Fibroblast of pulmonary artery (primary cell): ENCODE results near the gene XCL2.

Source experiments
- DNase-seq: peaks from one replicate; pipeline ENCODE4 v3.0.0-alpha.2; 2010; ENCODE audit warnings: low read depth
- H3K4me3 ChIP-seq: replicated peaks from 2 replicates; pipeline ENCODE4 v1.5.1; 2011; ENCODE audit warnings: low read depth, mild to moderate bottlenecking, control low read depth, low read length, moderate library complexity
- TF ChIP-seq, protein P1 (sequence below): IDR thresholded peaks from 2 replicates; pipeline ENCODE4 v1.5.1; 2011; ENCODE audit warnings: mild to moderate bottlenecking, control low read depth, low read length, inconsistent platforms; ENCODE audit errors: missing control alignments

XCL2 gene

DNA sequence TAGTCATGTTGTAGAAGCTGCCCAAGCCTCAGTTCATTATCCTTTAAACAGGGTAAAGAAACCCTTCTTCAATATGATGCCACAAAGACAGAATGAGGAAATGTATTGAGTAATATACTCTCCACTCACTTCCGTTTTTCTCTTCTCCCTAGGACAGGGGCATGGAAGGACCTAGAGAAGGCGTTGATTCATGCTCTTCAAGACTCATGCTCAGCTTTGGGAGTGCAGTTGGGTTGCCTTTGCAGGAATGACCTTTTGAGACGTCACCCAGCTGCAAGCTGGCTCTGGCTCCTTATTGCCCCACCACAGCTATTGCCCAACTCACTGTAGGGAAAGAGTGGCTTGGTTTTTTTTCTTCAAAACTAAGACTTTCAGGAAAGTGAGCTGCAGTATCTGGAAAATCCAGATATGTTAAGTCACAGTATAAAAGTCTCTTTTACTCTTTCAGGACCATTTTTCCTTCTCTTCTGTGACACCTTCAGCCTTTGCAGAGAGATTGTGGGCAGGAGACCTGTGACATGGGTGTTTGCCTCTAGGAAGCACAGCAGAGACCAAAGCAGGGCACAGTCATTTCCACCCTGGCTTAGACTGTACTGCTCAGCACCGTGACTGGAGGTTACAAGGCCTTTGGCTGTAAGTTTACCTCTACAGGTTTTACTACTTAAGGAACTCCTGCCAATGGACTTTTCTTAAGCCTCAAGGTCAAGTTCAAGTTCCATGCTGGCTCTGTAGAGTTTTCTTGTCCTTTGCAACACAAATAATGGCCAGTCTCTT, 39.5 kb downstream of the XCL2 start:
- TF ChIP-seq, protein P1, sequence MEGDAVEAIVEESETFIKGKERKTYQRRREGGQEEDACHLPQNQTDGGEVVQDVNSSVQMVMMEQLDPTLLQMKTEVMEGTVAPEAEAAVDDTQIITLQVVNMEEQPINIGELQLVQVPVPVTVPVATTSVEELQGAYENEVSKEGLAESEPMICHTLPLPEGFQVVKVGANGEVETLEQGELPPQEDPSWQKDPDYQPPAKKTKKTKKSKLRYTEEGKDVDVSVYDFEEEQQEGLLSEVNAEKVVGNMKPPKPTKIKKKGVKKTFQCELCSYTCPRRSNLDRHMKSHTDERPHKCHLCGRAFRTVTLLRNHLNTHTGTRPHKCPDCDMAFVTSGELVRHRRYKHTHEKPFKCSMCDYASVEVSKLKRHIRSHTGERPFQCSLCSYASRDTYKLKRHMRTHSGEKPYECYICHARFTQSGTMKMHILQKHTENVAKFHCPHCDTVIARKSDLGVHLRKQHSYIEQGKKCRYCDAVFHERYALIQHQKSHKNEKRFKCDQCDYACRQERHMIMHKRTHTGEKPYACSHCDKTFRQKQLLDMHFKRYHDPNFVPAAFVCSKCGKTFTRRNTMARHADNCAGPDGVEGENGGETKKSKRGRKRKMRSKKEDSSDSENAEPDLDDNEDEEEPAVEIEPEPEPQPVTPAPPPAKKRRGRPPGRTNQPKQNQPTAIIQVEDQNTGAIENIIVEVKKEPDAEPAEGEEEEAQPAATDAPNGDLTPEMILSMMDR, result no peak
- DNase-seq, result peak; percentile 88

DNA sequence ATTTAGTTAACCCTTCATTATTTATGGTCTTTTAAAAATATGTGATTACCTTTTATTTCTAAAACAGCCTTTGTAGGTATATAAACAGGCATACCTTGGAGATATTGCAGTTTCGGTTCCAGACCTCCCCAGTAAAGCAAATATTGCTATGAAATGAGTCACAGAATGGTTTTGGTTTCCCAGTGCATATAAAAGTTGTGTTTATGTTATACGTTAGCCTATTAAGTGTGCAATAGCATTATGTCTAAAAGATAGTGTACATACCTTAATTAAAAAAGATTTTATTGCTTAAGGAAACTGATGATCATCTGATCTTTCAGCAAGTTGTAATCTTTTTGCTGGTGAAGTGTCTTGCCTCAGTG, 44.1 kb downstream of the XCL2 start:
- no peak for DNase-seq
- TF ChIP-seq, protein P1, result no peak
- H3K4me3 ChIP-seq, result no peak overlapping the region

More for the DNA sequence above, 39.5 kb downstream of the XCL2 start:
- no peak overlapping the region for H3K4me3 ChIP-seq

DNA sequence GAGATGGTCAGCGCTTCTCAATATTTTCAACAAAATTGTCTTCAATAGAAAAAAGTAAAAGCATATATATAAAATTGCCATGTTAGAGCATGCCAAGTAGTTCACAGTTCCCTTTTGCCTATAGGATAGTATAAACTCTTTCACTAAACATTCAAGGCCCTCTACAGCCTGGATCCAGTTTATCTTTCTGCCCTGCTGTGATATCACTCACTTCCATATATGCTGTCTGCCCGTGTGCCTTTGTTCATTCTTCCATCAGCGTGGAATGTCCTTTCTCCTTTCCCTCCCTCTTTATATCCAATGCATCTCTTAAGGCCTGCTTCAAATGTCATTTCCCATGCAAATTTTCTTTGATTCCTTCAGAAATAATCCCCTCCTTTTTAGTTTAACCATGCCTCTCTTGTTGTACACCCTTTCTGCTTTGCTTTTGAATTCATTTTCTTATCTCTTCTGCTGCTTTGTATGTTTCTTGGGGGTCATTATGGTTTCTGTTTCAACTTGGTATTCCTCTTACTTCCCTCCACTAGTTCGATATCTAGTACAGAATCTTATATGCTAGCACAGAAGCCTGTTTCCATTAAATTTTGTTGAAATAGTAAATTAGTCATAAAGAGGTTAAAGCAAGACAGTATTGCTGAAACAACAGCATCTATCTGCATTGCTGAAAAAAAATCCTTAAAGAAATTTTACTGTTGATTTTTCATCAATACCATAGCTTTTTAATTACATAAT, 44.7 kb downstream of the XCL2 start:
- TF ChIP-seq, protein P1, result no peak
- DNase-seq, result no peak
- no peak overlapping the region for H3K4me3 ChIP-seq

DNA sequence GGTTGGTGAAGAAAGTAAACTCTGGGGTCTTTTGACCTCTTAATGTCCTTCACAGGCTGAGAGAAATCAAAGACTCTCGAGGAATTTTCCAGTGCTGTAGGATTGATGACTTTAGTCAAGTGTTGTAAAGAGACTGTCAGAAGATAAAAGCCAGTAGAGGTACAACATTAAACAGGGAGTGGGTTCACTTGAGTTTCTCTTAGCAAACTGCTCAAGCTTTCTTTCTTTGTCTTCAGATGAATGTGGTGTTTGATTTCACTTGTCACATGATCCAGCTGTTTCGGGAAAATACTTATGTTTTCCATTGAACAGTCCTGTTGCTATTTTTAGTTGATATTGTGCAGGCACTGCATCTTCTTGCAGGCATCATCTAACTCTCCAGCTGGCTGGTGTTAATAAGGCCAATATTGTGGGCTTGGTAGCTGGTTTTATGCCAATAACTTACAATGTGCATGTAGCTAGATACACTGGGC, 45.6 kb downstream of the XCL2 start:
- peak; percentile 81 for DNase-seq
- no peak overlapping the region for H3K4me3 ChIP-seq
- TF ChIP-seq, protein P1, result no peak

DNA sequence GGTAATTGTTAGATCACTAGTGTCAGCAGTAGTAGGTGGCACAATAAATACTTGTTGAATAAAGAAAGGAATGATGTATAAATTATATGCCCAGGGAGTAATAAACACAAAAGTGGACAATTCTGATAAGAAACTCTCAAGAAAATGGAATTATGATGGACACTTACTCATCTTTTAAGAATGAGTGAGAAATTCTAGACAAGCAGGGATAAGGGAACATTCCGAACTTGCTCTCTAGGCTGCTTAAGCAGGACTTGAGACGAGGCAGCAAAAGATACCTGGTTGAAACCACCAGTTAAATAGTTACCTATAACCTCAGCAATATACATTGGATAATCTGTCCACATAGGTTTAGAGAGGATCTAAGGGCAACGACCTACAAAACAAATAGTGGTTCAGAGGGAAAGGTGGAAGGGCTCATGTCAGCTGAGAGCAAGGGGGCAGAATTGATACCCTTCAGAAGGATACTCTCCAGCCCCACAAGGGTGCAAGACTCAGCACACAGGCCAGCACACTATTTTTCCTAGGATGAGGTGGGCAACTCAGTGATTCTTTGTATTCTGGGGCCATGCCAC, 46.3 kb downstream of the XCL2 start:
- no peak overlapping the region for H3K4me3 ChIP-seq
- no peak for DNase-seq
- TF ChIP-seq, protein P1, result no peak

DNA sequence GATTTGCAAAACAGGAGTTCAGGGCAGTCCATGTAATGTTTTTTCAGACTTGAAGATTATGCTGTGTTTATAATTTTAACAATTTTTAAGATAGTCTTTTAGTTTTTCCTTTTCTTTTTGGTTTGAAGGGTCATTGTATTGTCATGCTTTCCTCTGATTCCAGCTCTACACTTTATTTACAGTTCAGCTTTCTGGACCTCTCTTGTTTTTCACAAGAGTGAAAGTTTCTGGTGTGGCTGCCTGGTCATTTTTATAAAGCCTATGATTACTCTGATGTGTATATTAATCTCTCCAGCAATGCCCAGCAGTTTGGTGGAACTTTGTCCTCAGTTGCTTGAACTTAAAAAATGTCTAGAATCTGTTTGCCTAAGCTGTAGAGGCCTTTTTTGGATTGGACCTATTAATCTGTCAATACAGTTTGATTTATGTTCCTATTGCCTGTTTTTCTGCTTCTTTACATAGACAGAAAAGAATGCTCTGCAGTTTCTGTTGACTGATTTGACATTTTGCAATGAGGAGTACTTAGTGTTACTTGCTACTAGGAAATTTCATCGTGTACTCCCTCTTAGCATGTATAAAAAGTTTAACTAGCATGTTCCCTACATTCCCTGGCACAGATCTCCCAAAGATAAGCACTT, 52.2 kb downstream of the XCL2 start:
- TF ChIP-seq, protein P1, result no peak
- no peak overlapping the region for H3K4me3 ChIP-seq
- no peak for DNase-seq
